T-helper 9 cell (primary cell): Measurements from ENCODE around the gene ITGA8.
"Not testable (repeated sequence)": the region's sequence is repeated elsewhere in the genome, so short reads cannot be mapped to it uniquely, and the experiment has no call there.

ENCODE experiments used
- DNase-seq: peaks from one replicate; pipeline ENCODE4 v3.0.0-alpha.2; 2020

The ITGA8 gene

DNA sequence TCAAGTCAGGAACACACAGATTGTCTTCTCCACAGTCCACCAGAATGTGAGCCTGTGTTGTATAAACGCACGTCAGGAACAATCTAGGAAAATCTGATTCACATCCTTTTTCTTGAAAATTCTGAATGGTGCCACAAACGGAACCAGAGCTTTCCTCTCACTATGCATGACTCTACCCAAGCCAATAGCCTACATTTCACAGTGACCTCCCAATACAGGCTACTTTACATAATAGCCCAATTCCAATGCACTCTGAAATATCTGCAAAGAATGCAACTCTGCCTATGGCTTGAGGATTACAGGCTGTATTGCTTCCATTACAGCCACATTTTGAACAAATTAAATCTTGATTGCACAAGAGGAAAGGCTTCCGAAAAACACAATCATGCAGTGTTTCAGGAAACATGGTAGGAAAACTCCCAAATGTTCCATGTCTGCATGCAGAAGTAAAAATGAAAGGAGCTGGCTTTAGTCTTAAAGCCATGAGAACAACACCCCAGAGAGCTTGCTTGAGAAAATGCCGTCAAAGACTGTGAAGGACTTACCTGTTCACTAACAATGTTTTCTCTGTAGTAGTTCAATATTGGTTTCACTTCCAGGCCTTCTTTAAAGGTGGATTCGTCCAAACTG lies 113.9 kb downstream of the ITGA8 start:
- DNase-seq = no peak

DNA sequence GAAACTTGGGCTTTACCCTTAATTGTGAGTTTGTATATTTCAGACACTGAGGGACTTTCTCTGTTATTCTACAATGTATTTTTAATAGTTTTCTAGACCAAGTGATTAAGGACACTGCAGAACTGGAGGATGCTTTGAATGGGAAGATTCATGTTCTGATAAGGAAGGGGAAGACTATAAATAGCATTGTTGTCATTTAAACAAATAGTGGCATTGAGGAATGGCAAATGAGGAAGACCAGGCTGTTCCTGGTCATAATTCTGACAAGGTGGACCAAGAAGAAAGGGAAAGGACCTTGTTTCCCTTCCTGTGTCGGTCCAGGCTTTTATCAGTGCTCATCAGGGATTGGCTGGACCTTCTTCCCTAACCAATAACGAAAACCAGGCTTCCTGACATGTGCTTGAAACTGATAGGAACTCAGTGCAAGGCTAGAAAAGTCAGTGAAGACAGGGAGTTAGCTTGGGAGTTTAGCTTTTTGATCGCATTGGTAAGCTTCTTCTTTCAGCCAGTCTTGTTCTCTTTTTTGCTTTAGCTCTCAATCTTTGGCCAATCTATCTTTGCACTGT lies 116.2 kb downstream of the ITGA8 start:
- DNase-seq = no peak

DNA sequence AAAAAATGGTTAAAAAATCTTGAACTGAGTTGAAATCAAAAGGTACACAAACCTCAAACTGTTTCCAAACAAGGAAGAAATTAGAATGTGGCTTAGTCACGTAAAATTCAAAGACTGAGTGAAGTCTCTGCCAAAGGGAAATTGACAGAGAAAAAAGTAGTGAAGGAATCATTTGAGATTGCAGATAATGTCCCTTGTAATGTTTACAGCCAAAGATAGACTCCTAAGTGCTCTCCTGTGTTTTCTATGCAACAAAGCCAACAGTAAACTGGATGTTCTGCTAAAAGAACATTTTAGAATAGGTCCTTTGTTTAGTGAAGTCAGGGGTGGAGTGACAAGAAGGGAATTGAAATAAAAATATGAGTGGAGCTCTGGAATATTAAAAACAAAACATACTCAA lies 117.9 kb downstream of the ITGA8 start:
- DNase-seq = no peak

DNA sequence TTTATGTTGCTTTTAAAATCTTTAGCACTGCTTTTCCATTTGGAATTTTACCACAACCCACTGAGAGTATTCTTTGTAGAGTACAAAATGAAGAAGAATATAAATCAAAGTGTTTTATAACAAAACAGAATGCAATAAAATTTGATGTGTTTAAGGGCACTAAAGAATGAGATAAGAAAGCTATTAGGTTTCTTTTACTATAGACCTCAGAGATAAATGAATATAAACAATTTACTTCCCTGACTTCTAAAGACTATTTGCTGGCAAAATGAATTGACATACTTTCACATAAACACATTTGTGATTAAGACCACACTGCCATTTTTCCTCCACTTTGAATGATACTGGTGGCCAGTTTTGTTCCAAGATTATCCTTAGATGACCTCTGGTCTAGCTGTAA lies 124.5 kb downstream of the ITGA8 start:
- no peak for DNase-seq

DNA sequence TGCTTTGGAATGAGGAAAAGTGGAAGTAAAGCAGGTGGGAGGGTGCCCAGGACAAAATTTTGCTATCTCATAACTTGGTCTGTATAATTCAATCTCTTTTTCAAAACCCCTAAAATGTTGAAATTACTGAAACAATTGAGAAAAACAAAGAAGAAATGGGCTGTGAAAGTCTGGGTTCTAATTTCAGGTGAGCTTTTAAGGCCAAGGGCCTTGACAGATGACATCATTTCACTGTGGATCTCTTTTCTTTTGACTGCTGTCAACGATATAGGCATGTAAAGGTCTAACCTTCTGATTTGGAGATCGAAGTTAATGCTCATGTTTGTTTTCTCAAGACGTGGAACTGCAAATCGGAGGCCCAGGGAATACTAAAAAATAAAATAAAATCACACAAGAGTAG lies 127.8 kb downstream of the ITGA8 start:
- no peak for DNase-seq

DNA sequence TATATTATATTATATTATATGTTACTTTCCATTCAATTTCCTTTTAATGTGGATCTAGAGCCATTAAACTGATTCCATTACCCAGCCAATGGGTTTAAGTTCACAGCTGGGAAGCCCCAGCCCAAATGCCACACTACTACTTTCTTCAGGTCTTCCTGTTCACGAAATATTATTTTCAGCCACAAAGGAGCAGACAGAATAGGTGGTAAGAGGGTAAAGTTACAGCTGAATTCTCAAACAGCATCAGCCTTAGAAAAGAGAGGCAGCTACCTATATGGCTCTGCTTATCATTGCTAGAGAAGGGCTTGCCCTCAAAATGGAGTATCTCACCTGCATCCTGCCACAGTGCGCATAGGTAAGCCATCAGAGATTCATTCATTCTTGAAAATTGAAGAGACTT lies 128.3 kb downstream of the ITGA8 start:
- DNase-seq = no peak

DNA sequence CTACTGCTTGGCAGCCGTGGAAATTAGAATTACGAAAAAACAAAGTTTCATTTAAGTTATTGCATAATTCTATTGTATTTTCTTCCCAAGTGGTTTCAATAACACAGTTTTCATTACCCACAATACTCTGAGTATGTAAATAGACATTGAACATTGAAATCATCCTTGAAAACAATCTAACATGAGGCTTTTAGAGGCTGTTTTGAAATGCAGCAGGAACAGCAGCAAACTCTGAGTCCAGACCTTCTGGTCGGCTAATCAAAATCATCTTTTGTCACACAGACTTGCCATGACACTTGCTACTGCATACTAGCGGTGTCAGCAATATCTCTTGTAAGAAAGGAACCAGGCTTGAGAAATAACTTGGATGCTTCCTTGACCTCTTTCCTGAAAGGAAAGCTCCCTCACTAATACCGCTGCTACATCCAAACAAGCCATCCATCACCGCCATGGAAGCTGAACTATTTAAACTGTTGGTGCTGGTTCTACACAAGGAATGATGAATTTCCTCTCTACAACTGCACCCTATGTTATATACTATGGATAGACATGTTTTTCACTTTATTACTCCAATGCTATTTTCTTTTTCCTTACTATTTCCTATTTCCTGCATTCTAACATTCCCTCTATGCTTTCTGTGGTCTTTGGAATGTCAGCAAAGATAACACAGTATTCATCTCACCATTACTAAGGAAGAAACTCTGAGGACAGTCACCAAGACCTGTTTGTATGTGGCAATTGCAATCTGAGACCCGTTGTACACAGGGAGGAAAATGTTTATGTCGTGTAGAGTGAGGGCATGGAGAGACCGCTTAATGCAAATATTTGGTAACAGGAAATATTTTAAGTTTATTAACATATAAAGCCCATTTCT lies 130.8 kb downstream of the ITGA8 start:
- DNase-seq = no peak

DNA sequence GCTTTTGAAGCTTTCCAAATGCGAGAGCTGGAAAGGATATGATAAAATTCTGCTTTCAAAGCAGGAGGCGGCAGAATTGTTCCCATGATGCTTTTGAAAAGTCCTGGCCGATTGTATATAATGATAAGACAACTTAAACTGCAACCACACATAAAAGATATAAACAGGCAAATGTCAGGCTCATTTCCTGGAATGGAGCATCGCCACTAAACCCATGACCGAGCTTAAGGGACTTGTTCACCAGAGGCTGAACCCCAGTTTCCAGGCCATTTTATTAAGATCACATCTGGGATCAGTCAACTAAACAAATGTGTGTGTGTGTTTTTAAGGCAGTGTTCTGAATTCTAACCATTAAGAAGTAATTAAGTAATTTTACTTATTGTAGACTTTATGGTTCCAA lies 131.6 kb downstream of the ITGA8 start:
- no peak for DNase-seq

DNA sequence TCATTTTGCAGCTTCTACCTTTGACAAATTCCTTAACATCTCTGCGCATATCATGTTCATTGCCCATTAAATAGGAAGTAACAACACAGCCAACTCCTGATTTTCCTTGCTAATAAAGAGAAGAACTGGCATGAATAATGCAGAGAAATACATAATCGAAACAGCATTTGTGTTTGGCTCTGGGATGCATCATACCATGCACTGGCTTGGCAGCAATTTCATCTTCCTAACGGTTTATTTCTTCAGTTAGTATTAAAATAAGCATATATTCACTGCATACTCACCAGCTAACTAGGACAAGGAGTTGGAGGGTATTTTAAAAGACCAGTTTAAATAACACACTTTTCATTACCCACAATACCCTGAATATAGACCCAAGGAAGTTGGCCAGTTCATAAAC lies 132.5 kb downstream of the ITGA8 start:
- no peak for DNase-seq

DNA sequence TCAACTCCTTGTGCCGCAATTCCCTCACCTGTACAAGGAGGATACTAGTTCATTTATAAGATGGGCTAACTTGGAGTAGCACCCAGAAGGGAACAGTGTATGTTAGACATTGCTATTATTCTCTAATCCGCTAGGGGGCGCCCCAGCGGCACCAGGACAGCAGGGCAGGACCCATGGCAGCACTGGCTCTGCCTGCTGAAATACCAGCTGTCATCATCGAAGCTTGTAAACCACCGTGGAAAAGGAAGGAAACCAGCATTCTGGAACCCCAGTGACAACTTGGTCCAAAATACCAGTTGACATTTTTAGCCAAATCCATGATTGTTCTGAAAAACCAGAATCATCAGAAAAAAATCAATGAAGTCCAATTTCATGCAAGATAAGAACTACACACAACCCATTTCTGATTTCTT lies 134.4 kb downstream of the ITGA8 start:
- DNase-seq = peak; percentile 1

DNA sequence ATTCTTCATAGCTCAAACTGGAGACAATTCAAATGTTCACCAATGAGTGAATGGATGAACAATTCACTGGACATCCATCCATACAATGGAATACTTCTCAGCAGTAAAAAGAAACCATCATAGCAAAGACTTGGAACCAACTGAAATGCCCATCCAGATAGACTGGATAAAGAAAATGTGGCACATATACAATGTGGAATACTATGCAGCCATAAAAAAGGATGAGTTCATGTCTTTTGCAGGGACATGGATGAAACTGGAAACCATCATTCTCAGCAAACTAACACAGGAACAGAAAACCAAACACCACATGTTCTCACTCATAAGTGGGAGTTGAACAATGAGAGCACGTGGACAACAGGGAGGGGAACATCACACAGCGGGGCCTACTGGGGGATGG lies 136.8 kb downstream of the ITGA8 start:
- not testable (repeated sequence) for DNase-seq

DNA sequence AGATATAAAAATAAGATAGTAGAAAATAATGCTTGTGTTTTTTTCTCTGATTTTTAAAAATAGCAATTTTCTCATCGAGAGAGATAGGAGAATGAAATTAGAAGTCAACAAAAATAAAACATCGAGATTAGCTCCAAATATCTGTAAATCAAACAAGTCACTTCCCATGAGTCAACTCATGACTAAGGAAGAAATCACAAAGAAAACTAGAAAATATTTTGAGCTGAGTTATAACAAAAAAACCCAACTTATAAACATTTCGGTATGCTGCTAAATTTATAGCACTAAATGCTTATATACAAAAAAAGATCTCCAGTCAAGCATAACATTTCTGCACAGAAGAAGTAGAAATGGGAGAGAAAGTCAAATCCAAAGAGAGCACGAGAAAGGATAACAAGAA lies 140.1 kb downstream of the ITGA8 start:
- no peak for DNase-seq

DNA sequence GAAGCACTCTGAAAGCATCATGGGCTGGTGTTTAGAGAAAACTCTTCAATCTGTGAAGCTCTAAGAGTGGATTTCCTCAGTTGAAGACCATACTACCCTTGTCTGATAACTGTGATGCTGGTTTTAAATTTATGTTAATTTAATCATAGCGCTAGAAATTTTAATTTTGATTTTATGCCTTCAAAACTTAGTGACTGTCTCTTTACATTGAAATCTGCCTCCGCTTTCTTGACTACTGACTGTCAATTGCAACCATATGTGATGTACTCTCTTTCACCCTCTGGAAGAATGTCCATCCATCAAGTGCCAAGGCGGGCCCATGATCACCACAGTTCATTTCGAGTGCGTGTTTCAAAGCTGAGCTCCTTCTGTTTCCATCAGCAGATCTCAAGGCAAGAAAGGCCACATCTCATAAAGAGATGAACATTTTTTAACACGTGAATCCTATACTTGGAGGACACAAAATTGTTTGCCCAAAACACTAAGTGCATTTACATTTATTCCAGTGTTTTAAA lies 147.1 kb downstream of the ITGA8 start:
- DNase-seq = no peak

DNA sequence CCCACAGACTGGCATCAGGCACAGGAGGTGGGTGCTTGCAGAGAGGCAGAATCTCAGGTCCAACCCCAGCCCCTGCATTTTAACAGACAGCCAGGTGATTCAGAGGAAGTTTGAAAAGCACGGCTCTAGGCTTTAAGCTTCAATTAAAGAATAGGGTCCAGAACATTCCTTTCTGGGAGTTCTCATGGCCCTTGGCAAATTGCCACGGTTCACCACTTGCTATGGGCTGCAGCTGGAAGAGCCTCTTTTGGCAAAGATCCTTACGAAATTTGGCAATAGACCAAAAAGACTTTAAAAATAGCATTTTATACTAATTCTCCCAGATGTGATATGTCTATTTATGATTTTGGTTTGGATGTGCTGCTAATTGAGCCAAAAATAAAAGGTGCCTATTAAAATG lies 148.1 kb downstream of the ITGA8 start:
- DNase-seq = no peak

DNA sequence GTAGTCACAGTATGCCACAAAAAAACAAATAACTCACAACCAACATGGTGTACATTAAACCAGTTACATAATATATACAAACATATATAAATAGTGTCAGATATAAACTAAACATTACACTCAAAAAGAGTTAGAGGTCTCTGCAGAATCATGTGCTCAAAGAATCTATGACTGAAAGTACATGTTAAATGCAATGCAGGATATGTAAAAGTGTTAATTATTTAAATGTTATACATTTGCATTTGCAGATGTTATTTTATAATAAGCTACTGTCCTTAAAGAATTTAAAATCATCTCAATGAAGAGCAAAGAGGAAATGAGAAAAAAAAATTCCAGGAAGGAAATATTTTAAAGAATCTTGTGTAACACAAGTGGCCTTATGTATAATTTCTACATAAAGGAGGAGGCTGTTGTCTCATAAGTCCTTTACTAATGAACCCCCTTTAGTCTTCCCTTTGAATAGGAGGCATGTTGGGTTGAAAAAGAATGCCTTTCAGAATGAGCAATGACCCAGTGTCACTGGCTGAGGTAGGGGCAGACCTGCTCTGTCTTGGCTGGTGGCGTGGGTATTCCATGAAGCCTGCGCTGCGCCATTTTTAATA lies 148.9 kb downstream of the ITGA8 start:
- no peak for DNase-seq

DNA sequence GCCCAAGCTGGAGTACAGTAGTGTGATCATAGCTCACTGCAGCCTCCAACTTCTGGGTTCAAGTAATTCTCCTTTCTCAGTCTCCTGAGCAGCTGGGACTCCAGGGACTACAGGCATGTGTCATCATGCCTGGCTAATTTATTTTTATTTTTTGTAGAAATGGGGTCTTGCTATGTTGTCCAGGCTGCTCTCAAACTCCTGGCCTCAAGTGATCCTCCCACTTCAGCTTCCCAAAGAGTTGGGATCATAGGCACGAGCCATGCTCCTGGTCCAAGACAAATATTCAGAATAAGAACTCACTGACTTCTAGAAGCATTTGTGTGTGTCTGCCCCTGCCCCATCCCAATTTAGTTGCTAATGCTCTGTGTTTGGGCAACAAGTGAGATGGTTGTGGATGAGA lies 151.8 kb downstream of the ITGA8 start:
- DNase-seq = no peak

DNA sequence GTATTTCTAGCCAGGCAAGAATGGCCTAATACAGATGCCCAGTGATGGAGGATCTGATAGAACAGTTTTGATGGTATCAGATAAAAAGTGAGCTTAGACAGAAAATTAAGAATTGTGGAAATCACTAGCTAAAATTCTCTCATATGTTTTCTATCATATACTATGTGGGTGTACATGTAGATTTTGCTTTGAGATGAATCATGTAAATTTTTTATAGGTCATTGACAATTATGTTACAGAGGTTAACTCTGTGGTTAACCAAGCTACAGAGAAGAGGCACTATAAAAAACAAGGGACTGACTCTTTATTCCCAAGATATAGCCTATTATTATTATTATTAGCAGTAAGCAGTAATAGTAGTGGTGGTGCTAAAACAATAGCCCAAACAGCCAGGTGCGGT lies 156.5 kb downstream of the ITGA8 start:
- no peak for DNase-seq

DNA sequence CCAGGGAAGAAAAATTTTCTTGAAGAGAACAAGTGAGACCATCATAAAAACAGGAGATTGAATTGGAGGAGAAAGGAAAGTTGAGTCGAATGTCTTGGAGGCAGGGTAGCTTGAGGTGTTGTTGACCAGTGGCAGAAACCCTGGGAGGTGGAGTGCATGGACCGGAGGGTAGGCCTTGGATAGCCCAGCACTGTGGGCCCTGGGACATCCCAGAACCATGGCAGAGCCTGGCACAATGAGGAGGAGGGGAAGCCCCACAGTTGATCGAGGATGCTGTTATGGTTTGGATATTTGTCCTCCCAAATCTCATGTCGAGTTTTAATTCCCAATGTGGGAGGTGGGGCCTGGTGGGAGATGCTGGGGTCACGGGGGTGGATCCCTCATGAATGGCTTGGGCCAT lies 157.1 kb downstream of the ITGA8 start:
- DNase-seq = no peak

DNA sequence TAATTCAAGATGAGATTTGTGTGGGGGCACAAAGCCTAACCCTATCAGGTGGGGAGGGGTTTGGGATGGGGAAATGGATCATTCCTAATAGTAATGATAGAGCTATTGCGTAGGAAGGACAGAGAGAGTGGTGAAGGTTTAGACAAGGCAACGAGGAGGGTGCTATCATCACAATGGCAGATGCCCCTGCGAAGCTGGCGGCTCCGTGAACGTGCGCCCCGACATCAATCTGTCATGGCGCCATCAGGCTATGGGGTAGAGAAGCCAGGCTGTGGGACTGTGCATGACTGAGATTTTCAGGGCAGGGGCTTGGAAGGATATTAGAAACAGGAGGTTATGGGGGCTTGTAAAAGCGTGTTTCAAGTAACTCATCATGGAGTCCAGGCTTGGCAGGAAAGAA lies 157.6 kb downstream of the ITGA8 start:
- DNase-seq = no peak

DNA sequence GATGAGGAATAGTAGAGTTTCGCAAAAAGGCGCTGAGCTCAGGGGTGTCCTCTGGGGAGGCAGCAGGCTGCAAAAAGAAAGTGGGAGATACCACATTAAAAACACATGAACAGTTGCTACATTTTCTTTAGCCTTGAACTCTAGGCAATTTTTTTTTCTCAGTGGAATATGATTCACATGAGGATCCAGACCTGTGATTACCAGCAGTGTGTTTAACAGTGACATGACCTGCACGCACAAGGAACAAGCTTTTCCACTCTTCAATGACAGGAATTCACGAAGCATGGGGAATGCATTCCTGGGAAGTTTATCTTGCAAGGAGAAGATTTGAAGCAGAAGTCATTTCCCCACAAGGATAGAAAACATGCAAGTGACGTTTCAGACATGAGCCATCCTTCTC lies 161.6 kb downstream of the ITGA8 start:
- DNase-seq = no peak

DNA sequence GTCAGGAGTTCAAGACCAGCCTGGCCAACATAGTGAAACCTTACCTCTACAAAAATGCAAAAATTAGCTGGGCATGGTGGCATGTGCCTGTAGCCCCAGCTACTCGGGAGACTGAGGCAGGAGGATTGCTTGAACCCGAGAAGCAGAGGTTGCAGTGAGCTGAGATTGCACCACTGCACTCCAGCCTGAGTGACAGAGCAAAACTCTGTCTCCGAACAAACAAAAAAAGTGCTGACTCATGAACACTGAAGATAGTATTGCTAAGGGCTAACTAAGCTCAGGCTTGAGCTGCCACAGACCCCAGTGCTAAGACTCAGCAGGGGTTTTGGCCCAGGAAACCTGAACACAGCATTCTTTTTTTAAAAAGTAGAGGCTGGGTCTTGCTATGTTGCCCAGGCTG lies 162.6 kb downstream of the ITGA8 start:
- DNase-seq = not testable (repeated sequence)

DNA sequence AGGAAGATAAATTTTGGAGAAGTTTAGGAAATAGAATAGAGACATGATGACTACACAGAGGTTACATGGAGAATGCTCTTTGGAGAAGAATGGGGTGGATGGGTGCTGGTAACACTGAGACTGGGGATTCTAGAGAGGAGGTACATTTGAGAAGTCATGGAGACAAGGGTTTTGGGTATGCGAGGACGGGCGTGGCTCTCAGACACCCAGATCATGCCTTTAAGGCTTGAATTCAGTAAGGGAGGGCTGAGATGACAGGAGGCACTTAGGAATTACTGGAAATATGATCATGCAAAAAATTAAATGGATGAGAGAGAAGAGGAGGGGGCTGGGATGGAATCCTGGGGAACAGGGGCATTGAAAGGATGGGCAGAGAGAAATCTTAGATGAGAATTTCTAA lies 168.8 kb downstream of the ITGA8 start:
- DNase-seq = no peak

DNA sequence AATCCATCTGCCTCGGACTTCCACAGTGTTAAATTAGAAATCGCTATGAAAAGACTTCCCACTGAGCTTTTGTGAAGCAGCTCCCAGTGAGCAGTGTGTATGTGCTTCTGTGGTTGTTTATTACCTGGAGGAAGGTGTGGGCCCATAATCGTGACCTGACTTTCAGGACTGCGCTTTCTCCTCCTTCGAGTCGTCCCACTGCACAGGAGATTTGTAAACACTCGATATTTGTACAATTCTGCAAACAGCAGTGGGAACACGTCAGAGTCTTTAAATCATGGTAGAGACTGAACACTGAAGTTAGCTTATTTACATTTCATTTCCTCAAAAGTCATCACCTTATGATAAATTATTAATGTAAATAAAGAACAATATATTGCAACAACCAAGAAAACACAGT lies 171.4 kb downstream of the ITGA8 start:
- no peak for DNase-seq

DNA sequence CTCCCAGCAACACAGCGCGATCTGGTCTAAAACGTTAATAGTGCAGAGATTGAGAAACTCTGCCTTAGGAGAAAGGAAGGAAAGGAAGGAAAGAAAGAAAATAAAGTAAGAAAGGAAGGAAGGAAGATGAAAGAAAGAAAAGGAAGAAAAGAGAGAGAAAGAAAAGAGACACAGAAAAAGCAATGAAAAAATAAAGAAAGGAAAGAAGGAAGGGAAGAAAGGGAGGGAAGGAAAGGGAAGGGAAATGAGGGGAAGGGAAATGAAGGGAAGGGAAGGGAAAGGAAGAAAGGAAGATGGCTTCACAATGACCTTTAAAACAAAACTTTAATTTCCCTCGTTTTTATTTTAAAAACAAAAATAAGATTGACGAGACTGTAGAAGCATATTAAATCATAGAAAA lies 173.1 kb downstream of the ITGA8 start:
- DNase-seq = no peak
